Neural cell (in vitro differentiated cells): Measurements from ENCODE around the gene CUL2. TPM values are rescaled to one million over a fixed set of nuclear protein-coding genes. Genes with fewer than 3 reads are reported as not detected.

Experiments used
- H2AFZ ChIP-seq: fragments of 200-600, 300-800 bp; sonication (generic), shearing (Covaris generic); 2 replicates; pipeline ENCODE4 v1.6.0; 2014; ENCODE audit warnings: low read depth, mild to moderate bottlenecking, antibody characterized with exemption, low read length, moderate library complexity
- H3F3A ChIP-seq: fragments of 200-600 bp; shearing (Covaris generic); 2 replicates; pipeline ENCODE4 v1.6.1; 2016; ENCODE audit warnings: mild to moderate bottlenecking, moderate library complexity, mixed read lengths, antibody characterized with exemption, low read length; ENCODE audit not compliant: insufficient read depth, poor library complexity, severe bottlenecking
- H3K27ac ChIP-seq: fragments of 200-600, 300-800 bp; sonication (generic), shearing (Covaris generic); 2 replicates; pipeline ENCODE4 v1.5.1; 2014; ENCODE audit warnings: mild to moderate bottlenecking, low read length, moderate library complexity
- H3K27me3 ChIP-seq: fragments of 300-800, 200-600 bp; sonication (generic), shearing (Covaris generic); 2 replicates; pipeline ENCODE4 v1.6.0; 2014; ENCODE audit warnings: mild to moderate bottlenecking, low read depth, low read length, moderate library complexity; ENCODE audit not compliant: insufficient read depth
- H3K36me3 ChIP-seq: fragments of 300-800, 200-600 bp; sonication (generic), shearing (Covaris generic); 2 replicates; pipeline ENCODE4 v1.5.1; 2014; ENCODE audit warnings: mild to moderate bottlenecking, antibody characterized with exemption, low read length, moderate library complexity; ENCODE audit not compliant: insufficient read depth
- H3K4me2 ChIP-seq: fragments of 300-800, 200-600 bp; sonication (generic), shearing (Covaris generic); 2 replicates; pipeline ENCODE4 v1.6.0; 2014; ENCODE audit warnings: mild to moderate bottlenecking, low read length
- H3K4me3 ChIP-seq: fragments of 300-800, 200-600 bp; sonication (generic), shearing (Covaris generic); 2 replicates; pipeline ENCODE4 v1.5.1; 2014; ENCODE audit warnings: mild to moderate bottlenecking, low read length, moderate library complexity
- H3K79me2 ChIP-seq: fragments of 200-600 bp; shearing (Covaris generic); replicated peaks from 2 replicates; pipeline ENCODE4 v1.6.0; 2014; ENCODE audit warnings: mild to moderate bottlenecking, low read length, moderate library complexity; ENCODE audit not compliant: insufficient read depth
- H3K9ac ChIP-seq: fragments of 300-800, 200-600 bp; sonication (generic), shearing (Covaris generic); 2 replicates; pipeline ENCODE4 v1.6.1; 2016; ENCODE audit warnings: mild to moderate bottlenecking, low read length, mixed read lengths
- H3K9me2 ChIP-seq: fragments of 200-600 bp; shearing (Covaris generic); 2 replicates; pipeline ENCODE4 v1.6.1; 2016; ENCODE audit warnings: mild to moderate bottlenecking, low read length, mixed read lengths; ENCODE audit not compliant: insufficient read depth
- H3K9me3 ChIP-seq: fragments of 200-600, 300-800 bp; sonication (generic), shearing (Covaris generic); 2 replicates; pipeline ENCODE4 v1.6.1; 2016; ENCODE audit warnings: mild to moderate bottlenecking, mixed run types, low read length, moderate library complexity, mixed read lengths
- H4K20me1 ChIP-seq: fragments of 200-600 bp; shearing (Covaris generic); 2 replicates; pipeline ENCODE4 v1.6.1; 2016; ENCODE audit warnings: mild to moderate bottlenecking, mixed run types; ENCODE audit not compliant: insufficient read depth
- EP300 ChIP-seq: fragments of 450-650 bp; conservative IDR thresholded peaks from 2 replicates; pipeline ENCODE4 v1.6.1; 2014; ENCODE audit warnings: antibody characterized with exemption, mild to moderate bottlenecking, moderate library complexity; ENCODE audit not compliant: poor library complexity, severe bottlenecking
- EZH2 ChIP-seq: fragments of 200-600, 300-800 bp; shearing (Covaris generic), sonication (generic); IDR thresholded peaks from 2 replicates; pipeline ENCODE4 v1.6.1; 2014; ENCODE audit warnings: antibody characterized with exemption, low read length, borderline replicate concordance, mild to moderate bottlenecking; ENCODE audit not compliant: insufficient read depth, poor library complexity, severe bottlenecking
- MXI1 ChIP-seq: fragments of 450-650 bp; conservative IDR thresholded peaks from 2 replicates; pipeline ENCODE4 v1.6.1; 2014; ENCODE audit warnings: antibody characterized with exemption, mild to moderate bottlenecking; ENCODE audit not compliant: poor library complexity, severe bottlenecking
- POLR2AphosphoS5 ChIP-seq: IDR thresholded peaks from 2 replicates; pipeline ENCODE4 v1.6.1; 2012
- RAD21 ChIP-seq: fragments of 450-650 bp; conservative IDR thresholded peaks from 2 replicates; pipeline ENCODE4 v1.6.1; 2014; ENCODE audit warnings: antibody characterized with exemption, mild to moderate bottlenecking, moderate library complexity
- REST ChIP-seq: IDR thresholded peaks from 2 replicates; pipeline ENCODE4 v1.6.1; 2012; ENCODE audit warnings: borderline replicate concordance
- SMC3 ChIP-seq: fragments of 450-650 bp; conservative IDR thresholded peaks from 2 replicates; pipeline ENCODE4 v1.6.1; 2014; ENCODE audit warnings: antibody characterized with exemption, mild to moderate bottlenecking, moderate library complexity; ENCODE audit not compliant: poor library complexity
- TAF1 ChIP-seq: IDR thresholded peaks from 2 replicates; pipeline ENCODE4 v1.6.1; 2012; ENCODE audit warnings: low read depth
- polyA plus RNA-seq: library from polyadenylated mRNA; depleted of rRNA; stranded (reverse); fragments of >200 nt; gene quantifications from 2 replicates; pipeline ENCODE4 v1.2.3, GENCODE V29; 2014
- TF ChIP-seq, protein P1 (sequence below): fragments of 450-650 bp; IDR thresholded peaks from 2 replicates; pipeline ENCODE4 v1.5.1; 2014; ENCODE audit warnings: antibody characterized with exemption, mild to moderate bottlenecking, moderate library complexity; ENCODE audit not compliant: poor library complexity, severe bottlenecking

The CUL2 gene
- polyA plus RNA-seq, 1 donor from 2014 or later = 40.5 TPM

- Histone ChIP-seq H3K9me2 (no peaks in the 10 kb centered on the region), H3K27ac (no peak overlapping the region), H2AFZ (no peak overlapping the region), H3K4me2 (no peak overlapping the region), H3K79me2 (no peaks in the 10 kb centered on the region), H3K9ac (no peak overlapping the region), H4K20me1 (no peaks in the 10 kb centered on the region), H3K36me3 (no peaks in the 10 kb centered on the region), H3F3A (no peaks in the 10 kb centered on the region), H3K4me3 (no peak overlapping the region), H3K9me3 (no peaks in the 10 kb centered on the region), H3K27me3 (no peaks in the 10 kb centered on the region)
- TF ChIP-seq EZH2 (no peak), RAD21 (no peak), REST (no peak), SMC3 (no peak), MXI1 (no peak), EP300 (no peak), POLR2AphosphoS5 (no peak), TAF1 (no peak)
- TF ChIP-seq, protein P1, sequence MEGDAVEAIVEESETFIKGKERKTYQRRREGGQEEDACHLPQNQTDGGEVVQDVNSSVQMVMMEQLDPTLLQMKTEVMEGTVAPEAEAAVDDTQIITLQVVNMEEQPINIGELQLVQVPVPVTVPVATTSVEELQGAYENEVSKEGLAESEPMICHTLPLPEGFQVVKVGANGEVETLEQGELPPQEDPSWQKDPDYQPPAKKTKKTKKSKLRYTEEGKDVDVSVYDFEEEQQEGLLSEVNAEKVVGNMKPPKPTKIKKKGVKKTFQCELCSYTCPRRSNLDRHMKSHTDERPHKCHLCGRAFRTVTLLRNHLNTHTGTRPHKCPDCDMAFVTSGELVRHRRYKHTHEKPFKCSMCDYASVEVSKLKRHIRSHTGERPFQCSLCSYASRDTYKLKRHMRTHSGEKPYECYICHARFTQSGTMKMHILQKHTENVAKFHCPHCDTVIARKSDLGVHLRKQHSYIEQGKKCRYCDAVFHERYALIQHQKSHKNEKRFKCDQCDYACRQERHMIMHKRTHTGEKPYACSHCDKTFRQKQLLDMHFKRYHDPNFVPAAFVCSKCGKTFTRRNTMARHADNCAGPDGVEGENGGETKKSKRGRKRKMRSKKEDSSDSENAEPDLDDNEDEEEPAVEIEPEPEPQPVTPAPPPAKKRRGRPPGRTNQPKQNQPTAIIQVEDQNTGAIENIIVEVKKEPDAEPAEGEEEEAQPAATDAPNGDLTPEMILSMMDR = no peak
Measured at GRCh38 chr10:35063837-35064454, 26.2 kb downstream of the CUL2 start.

DNA sequence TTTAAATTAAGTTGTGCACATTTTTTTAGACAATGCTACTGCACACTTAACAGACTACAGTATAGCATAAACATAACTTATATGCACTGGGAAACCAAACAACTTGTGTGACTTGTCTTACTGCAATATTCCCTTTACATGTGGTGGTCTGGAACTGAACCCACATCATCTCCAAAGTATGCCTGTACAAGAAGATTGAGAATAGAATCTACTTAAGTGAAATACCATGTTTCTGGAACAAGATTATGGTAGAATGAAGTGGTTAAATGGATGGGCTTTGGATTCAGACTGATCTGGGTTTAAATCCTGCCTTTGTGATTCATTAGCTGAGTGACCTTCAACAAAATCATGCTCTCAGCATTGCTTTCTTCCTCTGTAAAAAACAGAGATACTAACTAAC, 30.7 kb downstream of the CUL2 start:
- Histone ChIP-seq H3K4me3 (no peak overlapping the region), H3K4me2 (no peak overlapping the region), H3K9me3 (no peaks in the 10 kb centered on the region), H3K36me3 (no peaks in the 10 kb centered on the region), H3K9ac (no peak overlapping the region), H4K20me1 (no peaks in the 10 kb centered on the region), H3K79me2 (no peaks in the 10 kb centered on the region), H3F3A (no peaks in the 10 kb centered on the region), H2AFZ (no peak overlapping the region), H3K9me2 (no peaks in the 10 kb centered on the region), H3K27me3 (no peaks in the 10 kb centered on the region), H3K27ac (no peak overlapping the region)
- TF ChIP-seq EZH2 (no peak), POLR2AphosphoS5 (no peak), EP300 (no peak), MXI1 (no peak), REST (no peak), RAD21 (no peak), SMC3 (no peak), TAF1 (no peak)
- TF ChIP-seq, protein P1 = no peak
